Activated gamma-delta T cell treated with Interleukin-2 at 50 U/mL for 16 hours (primary cell): Measurements from ENCODE around the gene FZD10.

Source experiments
- DNase-seq: peaks from one replicate; pipeline ENCODE4 v3.0.0-alpha.2; 2020

FZD10 gene, protein sequence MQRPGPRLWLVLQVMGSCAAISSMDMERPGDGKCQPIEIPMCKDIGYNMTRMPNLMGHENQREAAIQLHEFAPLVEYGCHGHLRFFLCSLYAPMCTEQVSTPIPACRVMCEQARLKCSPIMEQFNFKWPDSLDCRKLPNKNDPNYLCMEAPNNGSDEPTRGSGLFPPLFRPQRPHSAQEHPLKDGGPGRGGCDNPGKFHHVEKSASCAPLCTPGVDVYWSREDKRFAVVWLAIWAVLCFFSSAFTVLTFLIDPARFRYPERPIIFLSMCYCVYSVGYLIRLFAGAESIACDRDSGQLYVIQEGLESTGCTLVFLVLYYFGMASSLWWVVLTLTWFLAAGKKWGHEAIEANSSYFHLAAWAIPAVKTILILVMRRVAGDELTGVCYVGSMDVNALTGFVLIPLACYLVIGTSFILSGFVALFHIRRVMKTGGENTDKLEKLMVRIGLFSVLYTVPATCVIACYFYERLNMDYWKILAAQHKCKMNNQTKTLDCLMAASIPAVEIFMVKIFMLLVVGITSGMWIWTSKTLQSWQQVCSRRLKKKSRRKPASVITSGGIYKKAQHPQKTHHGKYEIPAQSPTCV

DNA sequence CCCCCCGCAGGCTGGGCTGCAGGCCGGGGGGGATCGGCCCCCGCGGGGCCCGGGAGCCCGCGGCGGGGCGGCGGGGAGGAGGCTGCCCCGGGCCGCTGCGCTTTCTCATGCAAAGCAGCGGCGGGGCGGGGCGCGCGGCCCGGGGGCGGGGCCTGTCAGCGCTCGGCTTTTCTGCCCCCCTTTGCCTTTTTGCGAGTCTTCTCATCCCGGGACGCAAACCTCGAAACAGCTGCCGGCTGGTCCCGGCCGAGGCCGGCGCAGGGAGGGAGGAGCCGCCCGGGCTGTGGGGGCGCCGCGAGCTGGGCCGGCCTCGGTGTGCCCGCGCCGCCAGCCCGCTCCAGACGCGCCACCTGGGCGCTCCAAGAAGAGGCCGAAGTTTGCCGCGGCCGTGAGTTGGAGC is at the start of gene FZD10:
TSS of gene FZD10 (plus strand) at position 198 of the 400 bp plus-strand sequence. CDS start 479 bp downstream, outside the sequence.
- DNase-seq, result no peak

DNA sequence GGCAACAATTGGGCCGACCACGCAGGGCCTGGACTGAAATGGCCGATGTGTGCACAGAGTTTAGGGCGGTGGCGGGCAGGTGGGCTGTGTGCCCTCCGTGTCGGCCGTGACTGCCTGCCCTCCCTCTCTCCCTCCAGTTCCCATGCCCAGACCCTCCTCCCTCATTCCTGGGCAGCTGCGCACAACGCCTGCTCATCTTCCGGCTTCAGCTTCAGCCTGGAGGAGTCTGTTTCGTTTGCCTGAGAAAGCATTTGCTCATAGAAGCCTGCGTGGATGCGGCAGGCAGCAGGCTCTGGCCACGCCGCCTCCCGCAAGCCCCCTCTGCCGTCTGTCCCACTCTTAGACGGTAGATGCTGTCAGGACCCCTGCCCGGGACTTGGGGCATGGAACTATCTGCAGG is 47.3 kb upstream of the FZD10 start:
- DNase-seq, result no peak

GRCh38 chr12:130115646-130116045 is 46.6 kb upstream of the FZD10 start:
- no peak for DNase-seq

DNA sequence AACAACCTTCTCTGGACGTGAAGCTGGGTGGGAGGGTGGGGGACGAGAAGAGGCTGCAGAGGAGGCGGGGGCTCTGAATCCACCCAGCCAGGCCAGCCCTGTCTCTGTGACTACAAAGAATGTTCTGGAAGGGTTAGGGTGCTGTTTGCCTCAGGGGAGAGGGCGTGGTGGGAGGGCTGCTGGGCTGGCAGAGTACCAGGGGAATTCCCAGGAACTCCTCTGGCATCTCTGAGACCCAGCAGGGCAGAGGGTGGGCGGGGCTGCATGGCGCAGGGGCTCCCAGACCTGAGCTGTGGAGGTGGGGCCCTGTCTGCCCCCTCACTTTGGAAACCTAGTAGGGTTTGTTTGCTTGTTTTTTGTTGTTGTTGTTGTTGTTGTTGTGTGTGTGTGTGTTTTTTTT is 45.5 kb upstream of the FZD10 start:
- DNase-seq, result no peak

- no peak for DNase-seq
These were observed 45.0 kb upstream of the FZD10 start for GRCh38 chr12:130117233-130117632.

GRCh38 chr12:130117701-130118100 is 44.6 kb upstream of the FZD10 start:
- no peak for DNase-seq

GRCh38 chr12:130118181-130118580 is 44.1 kb upstream of the FZD10 start:
- DNase-seq, result no peak

DNA sequence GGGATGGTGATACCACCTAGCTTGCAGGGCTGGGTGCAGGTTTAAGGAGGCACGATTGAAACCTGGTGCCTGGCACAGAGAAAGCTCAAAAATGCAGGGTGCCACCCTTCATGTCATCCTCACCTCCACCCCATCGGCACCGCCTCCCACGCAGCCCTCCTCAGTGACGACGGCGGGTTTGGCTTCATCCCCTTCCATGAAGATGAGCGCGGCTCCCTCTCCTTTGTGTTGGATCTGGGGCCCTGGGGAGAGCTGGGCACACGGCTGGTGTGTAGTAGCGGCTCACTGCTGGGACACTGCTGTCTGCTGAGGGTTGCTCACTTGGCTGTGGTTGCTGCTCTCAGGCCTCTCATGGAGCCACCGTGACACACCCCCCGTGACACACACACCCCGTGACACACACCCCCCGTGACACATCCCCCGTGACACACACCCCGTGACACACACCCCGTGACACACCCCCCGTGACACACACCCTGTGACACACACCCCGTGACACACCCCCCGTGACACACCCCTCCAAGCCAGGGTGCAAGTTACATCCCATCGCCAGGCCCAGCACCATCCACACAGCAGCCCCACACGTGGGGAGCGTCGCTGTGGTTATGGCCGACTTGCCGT is 42.9 kb upstream of the FZD10 start:
- no peak for DNase-seq

DNA sequence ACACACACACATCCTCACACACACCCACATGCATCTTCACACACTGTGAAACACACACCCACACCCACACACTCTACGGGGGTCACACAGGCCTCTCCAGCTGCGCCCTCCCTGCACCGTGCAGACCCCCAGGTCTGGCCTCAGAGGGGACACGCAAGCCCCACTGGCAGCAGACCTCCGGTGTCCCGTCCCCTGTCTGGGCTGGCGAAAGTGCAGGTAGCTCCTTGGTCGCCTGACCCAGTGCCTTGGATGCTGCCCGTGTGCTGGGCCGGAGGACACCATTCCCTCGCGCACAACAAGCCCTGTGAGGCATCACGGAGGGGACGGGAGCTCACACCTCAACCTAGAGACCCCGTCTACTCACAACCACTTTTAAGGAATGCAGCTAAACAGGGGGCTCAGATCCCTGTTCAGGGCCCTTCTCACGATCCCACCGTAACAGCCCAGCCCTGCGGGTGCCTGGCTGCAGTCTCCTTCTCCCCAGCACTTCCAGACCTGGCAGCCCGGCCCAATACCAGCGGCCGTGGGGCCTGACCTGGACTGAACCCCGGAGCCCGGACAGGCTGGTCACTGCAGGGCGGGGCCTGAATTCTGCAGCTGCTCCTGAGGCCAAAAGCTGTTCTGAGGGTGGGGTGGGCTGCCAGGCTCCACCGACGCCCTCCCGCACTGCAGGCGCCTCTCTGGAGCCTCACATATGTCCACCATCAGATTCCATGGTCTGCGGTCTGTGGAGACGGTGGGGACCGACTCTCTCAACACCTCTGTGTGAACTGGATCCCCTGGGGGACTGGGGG is 42.1 kb upstream of the FZD10 start:
- no peak for DNase-seq

DNA sequence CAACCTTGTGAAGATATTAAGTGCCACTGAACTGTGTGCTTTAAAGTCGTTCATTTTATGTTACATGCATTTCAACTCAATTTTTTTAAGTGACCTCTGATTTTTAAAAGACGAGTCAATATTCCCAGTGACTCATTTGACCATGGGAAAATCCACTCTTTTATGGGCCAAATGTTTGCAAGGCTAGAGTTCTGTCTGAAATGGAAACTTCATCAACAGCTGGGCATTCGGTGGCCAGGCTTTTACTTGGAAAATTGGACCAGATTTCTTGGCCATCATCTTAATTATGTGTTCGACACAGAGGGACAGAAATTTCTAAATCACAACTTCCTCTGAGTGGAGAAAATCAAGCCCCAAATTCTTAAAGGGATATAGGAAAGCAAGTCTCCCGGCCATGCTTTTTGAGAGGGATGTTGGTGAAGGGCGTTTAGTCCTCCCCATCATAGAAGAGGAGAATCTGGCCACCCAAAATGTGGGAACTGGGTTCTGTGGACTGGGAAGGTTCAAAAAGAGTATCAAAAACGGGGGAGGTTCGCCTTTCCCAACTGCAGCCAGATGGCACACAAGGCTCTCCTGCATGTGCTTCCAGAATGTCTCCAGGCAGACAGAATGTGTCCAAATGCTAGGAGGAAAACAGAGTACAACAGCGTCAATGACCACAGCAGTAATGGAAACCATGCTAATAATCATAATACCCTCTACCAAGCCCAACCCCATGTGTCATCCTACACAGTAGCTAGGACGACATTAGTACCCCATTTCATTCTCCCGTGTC is 40.9 kb upstream of the FZD10 start:
- DNase-seq, result no peak

DNA sequence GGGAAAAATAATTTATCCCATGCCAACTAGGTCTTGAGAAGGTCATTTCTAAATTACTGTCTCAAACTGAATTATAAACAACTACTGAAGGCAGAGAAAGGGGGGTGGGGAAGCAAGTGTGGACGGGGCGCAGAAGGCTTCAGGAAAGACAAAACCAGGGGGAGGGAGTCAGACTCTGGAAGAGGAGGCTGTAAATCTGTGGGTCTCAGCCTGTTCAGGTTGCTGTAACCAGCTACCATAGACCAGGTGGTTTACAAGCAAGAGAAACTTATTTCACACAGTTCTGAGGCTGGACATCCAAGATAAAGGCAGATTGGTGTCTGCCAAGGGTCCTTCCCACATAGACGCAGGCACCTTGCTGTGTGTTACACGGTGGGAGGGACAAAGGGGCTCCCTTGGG is 39.9 kb upstream of the FZD10 start:
- no peak for DNase-seq

DNA sequence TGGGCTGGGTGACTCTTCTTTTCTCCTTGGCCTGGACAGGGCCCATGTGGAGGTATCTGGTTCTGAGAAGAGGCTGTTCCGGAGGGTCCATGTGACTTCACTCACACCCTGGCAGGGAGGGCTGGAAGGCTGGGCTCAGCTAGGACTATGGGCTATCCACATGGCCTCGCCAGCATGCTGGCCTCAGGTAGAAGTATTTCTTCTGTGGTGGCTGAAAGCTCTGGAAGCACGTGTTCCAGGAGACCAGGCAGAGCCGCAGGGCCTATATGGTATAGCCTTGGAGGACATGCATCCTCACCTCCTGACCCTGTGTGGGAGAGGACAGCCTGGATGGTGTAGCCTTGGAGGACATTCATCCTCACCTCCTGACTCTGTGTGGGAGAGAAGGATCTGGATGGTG is 38.2 kb upstream of the FZD10 start:
- DNase-seq, result no peak

DNA sequence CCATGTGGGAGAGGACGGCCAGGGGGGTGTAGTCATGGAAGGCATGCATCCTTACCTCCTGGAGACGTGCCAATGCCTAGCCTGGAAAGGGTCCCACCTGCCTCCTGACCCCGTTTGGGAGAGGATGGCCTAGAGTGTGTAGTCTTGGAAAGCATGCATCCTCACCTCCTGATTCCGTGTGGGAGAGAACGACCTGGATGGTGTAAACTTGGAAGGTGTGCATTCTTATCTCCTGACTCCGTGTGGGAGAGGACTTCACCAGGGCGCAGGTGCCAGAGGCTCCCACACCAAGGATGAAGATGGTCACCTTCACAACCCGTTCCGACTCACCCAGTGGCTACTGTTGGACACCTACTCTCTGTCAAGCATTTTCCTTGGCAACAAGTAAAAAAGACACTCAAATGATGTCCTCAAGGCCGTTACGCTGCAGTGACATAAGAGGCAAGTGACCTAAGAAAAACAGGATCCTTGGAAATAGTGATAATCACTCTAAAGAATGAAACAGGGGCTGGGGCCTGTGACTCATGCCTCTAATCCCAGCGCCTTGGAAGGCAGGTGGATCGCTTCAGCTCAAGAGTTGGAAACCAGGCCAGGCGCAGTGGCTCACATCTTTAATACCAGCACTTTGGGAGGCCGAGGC is 37.5 kb upstream of the FZD10 start:
- DNase-seq, result no peak

DNA sequence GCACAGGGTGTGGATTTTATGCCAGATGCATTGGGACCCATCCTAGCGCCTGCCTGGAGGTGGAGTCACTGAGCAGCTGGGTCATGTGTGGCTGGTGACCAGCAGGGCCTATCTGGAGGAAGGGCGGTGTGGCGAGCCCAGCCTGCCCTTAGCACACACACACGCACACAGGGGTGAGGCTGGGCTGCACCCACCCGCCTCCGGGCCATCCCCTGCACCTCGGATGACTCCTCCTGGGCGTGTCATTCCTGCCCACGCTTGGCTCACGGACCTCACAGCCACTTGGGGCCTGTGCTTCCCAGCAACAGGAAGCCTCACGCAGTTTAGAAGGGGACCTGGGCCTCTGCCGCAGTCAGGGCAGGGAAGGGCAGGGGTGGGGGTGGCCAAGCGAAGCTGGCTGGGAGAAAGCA is 36.2 kb upstream of the FZD10 start:
- no peak for DNase-seq

DNA sequence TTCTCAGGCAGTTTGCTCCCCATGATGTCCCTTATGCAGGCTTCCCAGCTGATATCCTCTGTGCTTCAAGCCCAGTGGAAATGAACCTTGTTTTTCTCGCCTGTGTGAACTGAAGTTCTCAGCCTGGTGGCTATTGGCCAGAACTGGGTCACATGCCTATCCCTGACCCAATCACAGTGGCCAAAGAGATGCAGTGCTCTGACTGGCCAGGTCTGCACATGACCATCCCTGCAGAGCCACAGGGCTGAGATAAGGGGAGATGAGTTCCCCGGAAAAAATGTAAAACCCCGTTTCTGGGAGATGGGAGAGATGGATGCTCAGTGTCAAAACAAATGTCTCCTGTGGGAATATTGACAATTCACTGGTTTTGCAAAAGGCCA is 34.7 kb upstream of the FZD10 start:
- DNase-seq, result no peak

- DNase-seq, result no peak
These were observed 34.1 kb upstream of the FZD10 start for GRCh38 chr12:130127912-130128789.

GRCh38 chr12:130128790-130129735 is 33.2 kb upstream of the FZD10 start:
- DNase-seq, result no peak

DNA sequence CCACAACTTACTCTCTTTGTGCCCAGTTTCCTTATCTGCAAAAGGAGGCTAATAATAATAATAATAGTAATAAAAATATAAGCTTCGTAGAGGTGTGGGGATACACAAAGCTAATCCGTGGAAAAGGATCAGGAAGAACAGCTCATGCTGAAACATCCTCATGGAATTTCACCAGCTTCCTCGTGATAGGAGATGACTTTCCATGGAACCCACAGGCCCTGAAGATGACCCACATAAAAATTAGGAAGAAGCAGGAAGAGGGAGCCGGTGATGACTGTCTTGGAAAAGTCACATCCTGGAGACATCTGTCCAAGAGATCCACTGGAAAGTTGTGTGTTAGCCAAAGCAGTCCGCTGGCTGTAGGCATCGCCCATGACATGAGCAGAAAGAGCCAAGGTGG is 31.9 kb upstream of the FZD10 start:
- no peak for DNase-seq

- no peak for DNase-seq
These were observed 31.2 kb upstream of the FZD10 start for GRCh38 chr12:130131025-130131424.

GRCh38 chr12:130131801-130132200 is 30.5 kb upstream of the FZD10 start:
- no peak for DNase-seq
